Frontal cortex (tissue), 4 donors: ENCODE results near the gene SLC35B4. TPM values are rescaled to one million over a fixed set of nuclear protein-coding genes. Genes with fewer than 3 reads are reported as not detected.

Experiments
- DNase-seq, 2 donors: peaks; one replicate each; pipeline ENCODE4 v3.0.0; 2012; ENCODE audit warnings: low spot score in 2 of 2
- FAIRE-seq: peaks from 2 replicates; lab custom pipeline; 2012; peaks lifted over from hg19 to GRCh38; lab: Jason Lieb, UNC
- total RNA-seq: library from RNA; depleted of rRNA; stranded (reverse); fragments of >200 nt; gene quantifications from one replicate; pipeline ENCODE4 v1.2.3, GENCODE V29; 2014
- donor health status: control.
- donor health status: control.
- donor health status: control.

SLC35B4 gene
- total RNA-seq, 1 donor from 2014 or later = 24.5 TPM

DNA sequence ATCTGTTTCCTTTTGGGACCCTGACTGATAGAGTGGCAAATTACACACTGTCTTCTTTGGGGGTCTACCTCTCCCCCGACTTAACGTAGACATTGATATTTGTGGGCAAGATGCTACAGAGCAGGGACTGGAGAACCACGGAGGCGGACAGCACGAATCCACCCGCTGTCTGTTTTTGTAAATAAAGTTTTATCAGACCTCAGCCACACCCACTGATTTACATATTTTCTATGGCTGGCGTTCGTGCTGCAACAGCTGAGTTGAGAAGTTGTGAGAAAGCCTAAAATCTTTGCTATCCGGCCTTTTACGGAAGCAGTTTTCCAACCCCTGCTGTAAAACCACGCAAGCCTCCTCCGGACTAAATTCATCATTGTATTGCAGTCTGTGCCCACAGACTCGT lies 17.2 kb upstream of the SLC35B4 start:
- FAIRE-seq (no peak), DNase-seq (no peak)

- FAIRE-seq = no peak
- DNase-seq = no peak
Measured at GRCh38 chr7:134332892-134333291, 16.2 kb upstream of the SLC35B4 start.

DNA sequence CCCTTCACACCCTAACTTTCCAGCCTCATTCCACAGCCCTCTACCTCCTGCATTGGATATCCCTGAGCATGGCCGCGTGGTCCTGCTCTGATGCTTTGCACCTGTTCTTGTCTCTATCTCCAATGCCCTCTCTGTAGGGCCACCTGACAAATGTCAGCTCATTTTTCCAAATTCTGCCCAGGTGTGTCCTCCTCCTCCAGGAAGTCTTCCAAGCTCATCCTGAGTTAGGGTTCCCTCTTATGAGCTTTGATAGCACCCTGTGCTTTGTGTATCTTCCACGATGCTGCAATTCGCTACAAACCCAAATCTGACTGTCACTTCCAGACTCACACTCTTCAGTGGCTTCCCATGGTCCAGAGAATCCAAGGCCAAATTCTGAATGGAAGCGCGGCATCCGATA lies 14.7 kb upstream of the SLC35B4 start:
- DNase-seq (no peak), FAIRE-seq (no peak)

DNA sequence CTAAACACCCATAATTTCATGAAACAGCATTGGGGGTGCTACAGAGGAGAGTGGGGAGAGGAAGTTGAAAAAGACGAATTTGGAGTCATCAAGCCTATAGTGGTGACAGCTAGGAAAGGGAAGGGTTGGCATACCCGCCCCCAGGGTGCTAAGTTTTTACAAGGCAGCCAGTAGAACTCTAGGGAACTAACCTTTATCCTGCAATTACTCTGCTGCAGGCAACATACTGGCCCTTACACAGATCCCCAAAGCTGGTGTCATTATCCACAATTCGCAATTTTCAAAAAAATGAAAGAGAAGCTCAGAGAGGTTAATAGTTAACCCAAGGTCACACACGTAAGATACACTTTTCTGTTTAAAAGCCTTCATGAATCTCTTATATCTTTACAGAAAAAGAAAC lies 14.2 kb upstream of the SLC35B4 start:
- FAIRE-seq (no peak), DNase-seq (no peak)

DNA sequence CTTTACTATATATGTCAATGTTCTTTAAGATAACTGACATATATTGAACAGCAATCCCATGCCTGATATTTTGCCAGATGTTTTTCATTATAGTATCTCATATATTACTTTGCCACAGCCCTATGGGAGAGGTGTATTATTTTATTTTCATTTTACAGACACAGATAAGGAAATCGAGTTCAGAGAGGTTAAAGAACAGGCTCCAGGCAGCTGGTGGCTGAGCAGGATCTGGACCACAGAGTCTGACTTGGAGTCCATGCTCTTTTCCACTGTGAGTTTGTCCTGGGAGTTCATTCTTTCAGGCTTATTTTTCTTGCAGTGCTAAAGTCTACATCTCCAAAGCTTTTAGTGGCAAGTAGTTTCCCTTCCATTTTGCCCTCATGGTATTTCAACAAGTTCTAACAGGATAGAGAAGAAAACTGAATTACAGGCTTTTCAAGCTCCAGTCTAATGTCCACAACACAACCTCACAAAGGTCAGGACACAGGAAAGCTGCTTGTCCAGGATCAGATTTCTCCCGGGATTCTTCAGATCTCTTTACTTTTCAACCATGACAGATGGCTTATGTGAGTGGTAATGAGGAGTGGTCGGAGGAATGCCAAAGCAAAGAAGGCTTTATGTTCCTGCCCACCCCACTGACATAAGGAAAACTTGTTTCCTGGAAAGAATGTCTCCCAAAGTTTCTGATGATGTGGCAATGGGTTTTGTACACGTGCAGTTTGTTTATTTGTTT lies 13.1 kb upstream of the SLC35B4 start:
- DNase-seq (no peak), FAIRE-seq (no peak)

- no peak for FAIRE-seq
- DNase-seq = no peak
Measured at GRCh38 chr7:134328900-134329299, 12.2 kb upstream of the SLC35B4 start.

DNA sequence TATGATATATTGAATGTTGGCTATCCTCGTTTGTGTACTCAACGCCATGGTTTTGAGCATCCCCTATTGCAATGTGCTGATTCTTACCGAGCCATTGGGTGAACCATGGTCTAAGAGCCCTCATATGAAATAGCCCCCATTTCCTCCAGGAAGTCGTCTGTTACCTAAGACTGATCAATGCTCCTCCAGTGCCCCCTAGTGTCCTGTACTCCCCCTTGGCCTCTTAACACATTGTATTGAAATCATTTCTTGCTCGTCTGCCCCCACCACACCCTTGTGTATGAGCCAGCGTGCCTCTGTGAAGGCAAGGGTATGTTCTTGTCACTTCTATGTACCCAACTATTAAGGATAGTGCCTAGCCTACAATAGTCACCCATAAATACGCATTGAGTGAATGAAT lies 11.2 kb upstream of the SLC35B4 start:
- FAIRE-seq = no peak
- no peak for DNase-seq

GRCh38 chr7:134324107-134324506 lies 7.4 kb upstream of the SLC35B4 start:
- DNase-seq (no peak), FAIRE-seq (no peak)

DNA sequence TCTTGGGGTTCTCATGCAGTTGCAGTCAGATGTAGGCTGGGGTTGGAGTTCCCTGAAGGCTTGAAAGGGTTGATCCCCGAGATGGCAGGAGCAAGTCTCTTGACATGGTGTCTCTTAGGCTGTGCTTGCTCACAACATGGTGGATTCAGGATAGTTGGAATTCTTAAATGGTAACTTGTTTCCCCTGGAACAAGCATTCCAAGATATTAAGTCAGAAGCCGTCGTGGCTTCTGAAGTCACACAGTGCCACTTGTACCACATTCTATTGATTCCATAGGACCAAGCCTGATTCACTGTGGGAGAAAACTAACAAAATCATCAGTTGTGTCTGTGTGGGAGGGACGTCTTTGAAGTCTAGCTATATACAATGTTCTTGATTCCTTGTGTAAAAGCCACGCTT lies 3.5 kb upstream of the SLC35B4 start:
- no peak for FAIRE-seq
- DNase-seq = no peak

- DNase-seq (no peak), FAIRE-seq (no peak)
Measured at GRCh38 chr7:134318443-134318842, 1.7 kb upstream of the SLC35B4 start.

- FAIRE-seq (no peak), DNase-seq (no peak)
Measured at GRCh38 chr7:134317434-134317833, 704 bp upstream of the SLC35B4 start.

DNA sequence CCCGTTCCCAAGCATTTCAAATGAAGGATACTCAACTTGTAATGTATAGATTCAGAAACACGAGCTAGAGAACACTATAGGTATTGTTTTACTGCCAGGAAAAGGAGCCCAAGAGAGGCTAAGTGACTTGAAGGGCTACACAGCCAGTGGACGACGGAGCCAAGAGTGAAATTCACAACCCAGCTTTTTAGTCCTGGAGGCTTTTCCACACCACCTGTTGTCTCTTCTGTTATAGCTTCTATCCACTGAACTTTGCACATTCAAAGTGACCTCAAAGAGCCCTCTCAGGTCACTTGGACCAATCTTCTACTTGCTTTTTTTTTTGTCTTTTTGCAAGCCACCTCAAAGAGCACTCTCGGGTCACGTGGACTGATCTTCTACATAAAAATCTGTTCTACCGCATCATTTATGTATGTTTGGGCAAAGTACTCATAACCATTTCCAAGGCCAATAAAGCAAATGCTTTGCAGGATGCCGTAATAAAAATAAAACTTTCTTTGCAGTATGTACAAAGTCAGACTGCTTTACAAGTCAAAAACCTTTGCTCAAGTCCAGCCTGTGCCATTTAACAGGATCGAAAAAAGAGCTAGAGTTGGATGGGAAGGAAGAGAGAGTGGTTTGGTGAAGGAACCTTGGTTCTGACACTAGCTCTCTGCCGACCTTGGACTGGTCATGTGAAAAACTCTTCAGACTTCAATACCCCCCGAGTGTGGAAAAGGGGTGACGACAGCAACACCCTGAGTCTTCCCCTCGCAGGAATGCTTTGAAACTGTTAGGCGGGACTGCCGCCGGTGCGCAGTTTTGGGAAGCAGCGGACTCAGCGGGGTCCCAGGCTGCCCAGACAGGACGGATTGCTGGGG lies 821 bp downstream of the SLC35B4 start:
- FAIRE-seq (no peak), DNase-seq (peak in 1 of 2 donors; percentile 19)

DNA sequence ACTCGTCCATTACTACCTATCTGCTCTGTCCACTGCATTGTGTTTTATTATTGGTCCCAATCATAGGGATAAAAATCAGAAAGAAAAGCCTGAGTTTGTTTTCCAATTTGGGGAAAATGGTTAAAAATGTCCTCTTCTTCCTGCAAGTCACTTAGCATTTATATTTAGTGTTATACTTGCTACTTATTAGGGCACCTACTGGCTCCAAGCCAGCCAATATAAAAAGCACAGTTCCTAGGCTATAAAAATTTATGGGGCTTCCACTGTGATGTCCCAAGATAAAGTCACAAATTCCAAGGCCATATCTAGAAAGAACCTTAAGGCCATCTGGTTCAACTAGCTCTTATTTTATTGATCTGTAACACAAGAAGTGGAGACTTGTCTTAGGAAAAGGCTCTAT lies 3.2 kb downstream of the SLC35B4 start:
- DNase-seq (no peak), FAIRE-seq (no peak)

- DNase-seq = no peak
Measured at GRCh38 chr7:134312717-134313116, 4.0 kb downstream of the SLC35B4 start.

GRCh38 chr7:134311807-134312206 lies 4.9 kb downstream of the SLC35B4 start:
- FAIRE-seq (no peak), DNase-seq (no peak)

More at GRCh38 chr7:134312717-134313116, 4.0 kb downstream of the SLC35B4 start:
- no peak for FAIRE-seq

DNA sequence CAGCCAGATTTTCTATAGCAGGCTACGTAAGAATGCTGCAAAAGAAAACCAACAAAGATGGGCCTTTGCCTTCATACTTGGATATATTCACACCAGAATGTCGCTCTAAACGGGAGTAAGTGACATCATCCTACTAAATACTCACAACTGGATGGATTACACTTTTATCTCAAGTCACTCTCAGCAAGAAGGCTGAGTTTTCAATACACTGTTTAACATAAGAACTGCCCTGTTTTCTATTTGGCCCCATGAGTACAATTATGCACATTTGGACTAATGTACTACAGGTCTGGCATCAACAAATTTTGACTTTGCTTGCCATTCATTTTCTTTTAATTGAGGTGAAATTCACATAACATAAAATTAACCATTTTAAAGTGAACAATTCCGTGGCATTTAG lies 8.2 kb downstream of the SLC35B4 start:
- no peak for FAIRE-seq
- no peak for DNase-seq

GRCh38 chr7:134307320-134307719 lies 9.4 kb downstream of the SLC35B4 start:
- DNase-seq (no peak), FAIRE-seq (no peak)

GRCh38 chr7:134302120-134302519 lies 14.6 kb downstream of the SLC35B4 start:
- DNase-seq = no peak
- no peak for FAIRE-seq

- FAIRE-seq (no peak), DNase-seq (no peak)
Measured at GRCh38 chr7:134301592-134301991, 15.1 kb downstream of the SLC35B4 start.

GRCh38 chr7:134300988-134301387 lies 15.7 kb downstream of the SLC35B4 start:
- DNase-seq (no peak), FAIRE-seq (no peak)
